ENCODE data around the gene FAM13A. TPM values are rescaled to one million over a fixed set of nuclear protein-coding genes. Genes with fewer than 3 reads are reported as not detected.
A peak's percentile ranks its signal among the peaks of the same experiment; 100 is the strongest.

The FAM13A gene
- total RNA-seq, 4 donors from 2014 or later, result 58.6 to 365 (median 71.2) TPM

GRCh38 chr4:88967883-88968331, 89.1 kb downstream of the FAM13A start:
- 76% methylated on average over 2 of the region's 2 CpGs for WGBS
- Histone ChIP-seq H3K36me3 (no peaks in the 10 kb centered on the region), H3K9me3 (no peaks in the 10 kb centered on the region), H3K27me3 (no peaks in the 10 kb centered on the region), H3K27ac (peak overlapping the region; percentile 59), H3K4me3 (no peak overlapping the region), H3K4me1 (peaks cover 32% of the 10 kb centered on the region)
- TF ChIP-seq POLR2AphosphoS5 (IDR thresholded peaks at IDR 0.05), result no peak
- TF ChIP-seq EP300 (IDR thresholded peaks at IDR 0.05), result no peak
- TF ChIP-seq POLR2A (IDR thresholded peaks at IDR 0.05), result no peak
- TF ChIP-seq CTCF (IDR thresholded peaks at IDR 0.05), result no peak
- DNase-seq (ENCODE audit: low spot score in 2 of 2), result no peak

- DNase-seq (ENCODE audit: low spot score in 2 of 2), result no peak
- WGBS, result 97% methylated on average over 2 of the region's 2 CpGs
- Histone ChIP-seq H3K4me3 (no peak overlapping the region), H3K36me3 (no peaks in the 10 kb centered on the region), H3K9me3 (no peaks in the 10 kb centered on the region), H3K4me1 (peaks cover 35% of the 10 kb centered on the region), H3K27me3 (no peaks in the 10 kb centered on the region), H3K27ac (peak overlapping the region; percentile 88)
- TF ChIP-seq POLR2A (IDR thresholded peaks at IDR 0.05) (no peak), EP300 (IDR thresholded peaks at IDR 0.05) (no peak), POLR2AphosphoS5 (IDR thresholded peaks at IDR 0.05) (no peak), CTCF (IDR thresholded peaks at IDR 0.05) (no peak)
Observed at GRCh38 chr4:88965053-88965452, 91.9 kb downstream of the FAM13A start.

GRCh38 chr4:88964450-88964849, 92.5 kb downstream of the FAM13A start:
- Histone ChIP-seq H3K27me3 (no peaks in the 10 kb centered on the region), H3K27ac (peak overlapping the region; percentile 88), H3K4me1 (peaks cover 35% of the 10 kb centered on the region), H3K9me3 (no peaks in the 10 kb centered on the region), H3K36me3 (no peaks in the 10 kb centered on the region), H3K4me3 (no peak overlapping the region)
- TF ChIP-seq POLR2A (IDR thresholded peaks at IDR 0.05), result no peak
- TF ChIP-seq POLR2AphosphoS5 (IDR thresholded peaks at IDR 0.05), result no peak
- no peak for TF ChIP-seq CTCF (IDR thresholded peaks at IDR 0.05)
- TF ChIP-seq EP300 (IDR thresholded peaks at IDR 0.05), result no peak
- no peak for DNase-seq (ENCODE audit: low spot score in 2 of 2)
- WGBS, result 83% methylated on average over 4 of the region's 4 CpGs

- Histone ChIP-seq H3K4me3 (no peak overlapping the region), H3K9me3 (no peaks in the 10 kb centered on the region), H3K4me1 (peaks cover 35% of the 10 kb centered on the region), H3K36me3 (no peaks in the 10 kb centered on the region), H3K27ac (peak overlapping the region; percentile 88), H3K27me3 (no peaks in the 10 kb centered on the region)
- TF ChIP-seq EP300 (IDR thresholded peaks at IDR 0.05) (no peak), POLR2AphosphoS5 (IDR thresholded peaks at IDR 0.05) (peak in 1 of 3 donors; percentile 64)
- no peak for DNase-seq (ENCODE audit: low spot score in 2 of 2)
- 56% methylated on average over 2 of the region's 2 CpGs for WGBS
Observed at GRCh38 chr4:88963817-88964216, 93.2 kb downstream of the FAM13A start.

GRCh38 chr4:88962396-88962795, 94.6 kb downstream of the FAM13A start:
- H3K4me3 ChIP-seq, result no peak overlapping the region
- no peaks in the 10 kb centered on the region for H3K27me3 ChIP-seq
- H3K4me1 ChIP-seq, result peaks cover 28% of the 10 kb centered on the region
- WGBS, result 95% methylated on average over 2 of the region's 2 CpGs
- H3K27ac ChIP-seq, result no peak overlapping the region
- H3K36me3 ChIP-seq, result no peaks in the 10 kb centered on the region
- DNase-seq (ENCODE audit: low spot score in 2 of 2), result no peak
- H3K9me3 ChIP-seq, result no peaks in the 10 kb centered on the region
- TF ChIP-seq POLR2AphosphoS5 (IDR thresholded peaks at IDR 0.05), result no peak
- no peak for TF ChIP-seq POLR2A (IDR thresholded peaks at IDR 0.05)
- TF ChIP-seq CTCF (IDR thresholded peaks at IDR 0.05), result no peak
- TF ChIP-seq EP300 (IDR thresholded peaks at IDR 0.05), result no peak

GRCh38 chr4:88960576-88960975, 96.4 kb downstream of the FAM13A start:
- Histone ChIP-seq H3K36me3 (no peaks in the 10 kb centered on the region), H3K4me1 (peaks cover 27% of the 10 kb centered on the region), H3K9me3 (no peaks in the 10 kb centered on the region), H3K4me3 (no peak overlapping the region), H3K27me3 (no peaks in the 10 kb centered on the region), H3K27ac (no peak overlapping the region)
- WGBS, result 63% methylated on average over 1 of the region's 1 CpG
- TF ChIP-seq EP300 (IDR thresholded peaks at IDR 0.05), result no peak
- TF ChIP-seq POLR2A (IDR thresholded peaks at IDR 0.05), result no peak
- DNase-seq (ENCODE audit: low spot score in 2 of 2), result no peak

Measured in suprapubic skin (tissue), 4 donors.